Measurements from ENCODE around the gene RAF1. TPM values are rescaled to one million over a fixed set of nuclear protein-coding genes. Genes with fewer than 3 reads are reported as not detected.

Gene RAF1
- total and polyA plus RNA-seq, 2 of the 8 experiments (the other 6 are each of a cell fraction or from before 2014, with no cell fraction given) = 103 to 118 TPM

DNA sequence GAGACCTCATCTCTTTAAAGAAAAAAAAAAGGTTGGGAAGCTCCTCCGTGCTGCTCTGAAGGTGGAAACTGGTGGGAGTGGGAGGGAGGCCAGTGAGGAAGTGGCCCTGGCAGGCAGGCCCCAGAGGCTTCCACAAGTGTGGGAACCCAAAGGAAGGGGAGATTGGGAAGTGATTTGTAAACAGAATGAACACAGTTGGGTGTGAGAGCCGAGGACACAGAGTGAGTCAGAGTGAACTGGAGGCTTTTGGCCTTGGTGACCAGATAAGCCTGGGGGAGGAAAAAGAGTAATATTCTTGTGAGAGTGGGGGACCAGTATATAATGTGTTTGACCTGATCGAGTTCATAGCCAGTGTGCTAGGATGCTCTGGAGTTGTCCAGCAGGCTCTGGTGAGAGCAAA is 84.0 kb downstream of the RAF1 start:
- no peak overlapping the region for H2AK5ac ChIP-seq (ENCODE audit: low read depth, low read length)
- no peak overlapping the region for H2BK5ac ChIP-seq (ENCODE audit: low read depth, low read length)
- no peak overlapping the region for H3K14ac ChIP-seq (ENCODE audit: insufficient read length)
- no peaks in the 10 kb centered on the region for H3K79me1 ChIP-seq (ENCODE audit: low read depth, low read length)
- ChIA-PET POLR2A (ENCODE audit: partially characterized antibody) (interaction anchor here (0.9 kb wide), 1 partner anchor 16 kb away, joined by 3 read pairs; no protein-coding TSS in a partner anchor), CTCF (ENCODE audit: partially characterized antibody) (no interaction called here)
- no peak overlapping the region for H3K4me3 ChIP-seq (ENCODE audit: extremely low read depth in 1 of 4, insufficient read depth in 2 of 4, low read depth in 3 of 4, low read length in 4 of 4)
- no peak for FAIRE-seq
- H2BK15ac ChIP-seq (ENCODE audit: low read length) = no peak overlapping the region
- H3K9ac ChIP-seq (replicated peaks in 1 of 4; ENCODE audit: extremely low read depth in 1 of 4, low read depth in 3 of 4, low read length in 3 of 4) = no peak overlapping the region
- H2AFZ ChIP-seq (ENCODE audit: low read length) = no peak overlapping the region
- H3K4ac ChIP-seq (replicated peaks; ENCODE audit: insufficient read length, low read depth, low read length) = no peak overlapping the region
- no peak overlapping the region for H3K18ac ChIP-seq (ENCODE audit: extremely low read depth, low read length)
- no peak overlapping the region for H4K91ac ChIP-seq (replicated peaks; ENCODE audit: insufficient read length, low read length)
- no peak overlapping the region for H3K23ac ChIP-seq (ENCODE audit: insufficient read length)
- H4K5ac ChIP-seq (ENCODE audit: insufficient read length, low read depth, low read length) = no peak overlapping the region
- H4K8ac ChIP-seq (ENCODE audit: extremely low read depth, insufficient read depth, low read length) = no peak overlapping the region
- H3K27ac ChIP-seq (ENCODE audit: low read depth, low read length) = no peak overlapping the region
- H3K4me1 ChIP-seq (replicated peaks in 1 of 4; ENCODE audit: control insufficient read depth in 3 of 4, insufficient read depth in 4 of 4, low read length in 3 of 4) = no peaks in the 10 kb centered on the region
- no peaks in the 10 kb centered on the region for H3K79me2 ChIP-seq (ENCODE audit: control insufficient read depth in 1 of 2, insufficient read depth in 2 of 2, low read length in 2 of 2)
- DNase-seq (ENCODE audit: low read depth in 1 of 2, low spot score in 2 of 2) = no peak
- no peak overlapping the region for H2BK20ac ChIP-seq (ENCODE audit: low read length)
- H3K27me3 ChIP-seq (replicated peaks in 1 of 4; ENCODE audit: control insufficient read depth in 3 of 4, extremely low read depth in 1 of 4, insufficient read depth in 3 of 4, low read length in 3 of 4) = no peaks in the 10 kb centered on the region
- no peak overlapping the region for H2BK12ac ChIP-seq (ENCODE audit: low read depth, low read length)
- no peaks in the 10 kb centered on the region for H3K9me3 ChIP-seq (ENCODE audit: insufficient read depth in 2 of 2, low read depth in 1 of 2, low read length in 1 of 2)
- H3K36me3 ChIP-seq (ENCODE audit: control insufficient read depth in 2 of 4, insufficient read depth in 4 of 4, low read length in 3 of 4) = peaks cover 21 to 77% (median 35%) of the 10 kb centered on the region in 4 experiments
- peaks cover 5 to 6% of the 10 kb centered on the region in 2 experiments for H4K20me1 ChIP-seq (replicated peaks in 1 of 2; ENCODE audit: control insufficient read depth in 1 of 2, insufficient read depth in 2 of 2, low read length in 2 of 2)
- H2BK120ac ChIP-seq (replicated peaks; ENCODE audit: low read depth, low read length) = no peak overlapping the region
- 81% methylated on average over 3 of the region's 3 CpGs; no CpG with 5 or more reads in 1 of the 2 experiments for WGBS, 2 experiments (ENCODE audit: extremely low coverage in 1 of 2, insufficient coverage in 1 of 2, insufficient read length in 1 of 2, insufficient replicate concordance in 2 of 2, low coverage in 1 of 2, low lambda C conversion rate in 2 of 2, missing lambda C conversion rate in 1 of 2)
- no peaks in the 10 kb centered on the region; the same call in 1 of the 2 replicates for H3K23me2 ChIP-seq (ENCODE audit: low read depth, low read length)
- H3K4me2 ChIP-seq (ENCODE audit: insufficient read depth in 1 of 2, low read depth in 2 of 2, low read length in 2 of 2) = no peak overlapping the region
- no peak overlapping the region for H3K56ac ChIP-seq (replicated peaks; ENCODE audit: insufficient read length, low read depth, low read length)
- TF ChIP-seq ZNF274 (IDR thresholded peaks at IDR 0.05; ENCODE audit: borderline replicate concordance, extremely low read depth, low read length) (no peak), TEAD4 (IDR thresholded peaks at IDR 0.05; ENCODE audit: low read depth, low read length) (no peak), TBP (IDR thresholded peaks at IDR 0.05; ENCODE audit: low read depth, low read length) (no peak), RAD21 (IDR thresholded peaks at IDR 0.05 in 1 of 2, conservative IDR thresholded peaks at IDR 0.05 in 1 of 2; ENCODE audit: low read depth in 2 of 2, low read length in 2 of 2) (no peak), SP2 (IDR thresholded peaks at IDR 0.05; ENCODE audit: low read length) (no peak), SUZ12 (IDR thresholded peaks at IDR 0.05; ENCODE audit: low read length) (no peak), ATF2 (IDR thresholded peaks at IDR 0.05; ENCODE audit: low read length) (no peak), SP1 (IDR thresholded peaks at IDR 0.05; ENCODE audit: low read depth, low read length) (no peak), RFX5 (IDR thresholded peaks at IDR 0.05; ENCODE audit: borderline replicate concordance, low read depth, low read length) (no peak), SAP30 (IDR thresholded peaks at IDR 0.05; ENCODE audit: insufficient read depth, insufficient replicate concordance, low read length) (no peak)
- TF ChIP-seq, protein P1, sequence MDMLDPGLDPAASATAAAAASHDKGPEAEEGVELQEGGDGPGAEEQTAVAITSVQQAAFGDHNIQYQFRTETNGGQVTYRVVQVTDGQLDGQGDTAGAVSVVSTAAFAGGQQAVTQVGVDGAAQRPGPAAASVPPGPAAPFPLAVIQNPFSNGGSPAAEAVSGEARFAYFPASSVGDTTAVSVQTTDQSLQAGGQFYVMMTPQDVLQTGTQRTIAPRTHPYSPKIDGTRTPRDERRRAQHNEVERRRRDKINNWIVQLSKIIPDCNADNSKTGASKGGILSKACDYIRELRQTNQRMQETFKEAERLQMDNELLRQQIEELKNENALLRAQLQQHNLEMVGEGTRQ (IDR thresholded peaks at IDR 0.05; ENCODE audit: low read length) = no peak
